ENCODE data around the gene CHST7.

The CHST7 gene

DNA sequence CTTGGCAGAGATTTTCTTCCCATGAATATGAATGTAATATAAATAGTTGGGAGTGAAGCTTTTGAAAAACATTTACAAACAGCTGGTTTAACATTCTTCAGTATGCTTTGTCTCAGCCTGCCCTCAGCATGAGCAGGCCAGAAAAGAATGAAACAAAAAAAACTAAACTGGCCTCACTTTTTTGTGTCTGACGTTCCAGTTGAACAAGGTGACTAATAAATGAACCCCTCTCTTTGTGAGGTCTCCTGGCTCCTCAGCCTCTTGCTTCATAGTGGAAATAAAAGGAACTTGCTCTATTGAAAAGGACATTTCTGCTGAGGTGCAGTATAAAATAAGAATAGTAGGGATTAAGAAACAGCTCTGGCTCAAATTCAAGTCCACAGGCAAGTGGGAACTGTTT, 9.4 kb downstream of the CHST7 start:
- DNase-seq (ENCODE audit: low read depth), result no peak
- no peak for TF ChIP-seq POLR2A (IDR thresholded peaks at IDR 0.05; ENCODE audit: extremely low read depth, insufficient read length)
- no peak for TF ChIP-seq MYC (IDR thresholded peaks at IDR 0.05; ENCODE audit: low read depth, low read length)
- H3K4me3 ChIP-seq (ENCODE audit: low read depth, low read length), result no peak overlapping the region

DNA sequence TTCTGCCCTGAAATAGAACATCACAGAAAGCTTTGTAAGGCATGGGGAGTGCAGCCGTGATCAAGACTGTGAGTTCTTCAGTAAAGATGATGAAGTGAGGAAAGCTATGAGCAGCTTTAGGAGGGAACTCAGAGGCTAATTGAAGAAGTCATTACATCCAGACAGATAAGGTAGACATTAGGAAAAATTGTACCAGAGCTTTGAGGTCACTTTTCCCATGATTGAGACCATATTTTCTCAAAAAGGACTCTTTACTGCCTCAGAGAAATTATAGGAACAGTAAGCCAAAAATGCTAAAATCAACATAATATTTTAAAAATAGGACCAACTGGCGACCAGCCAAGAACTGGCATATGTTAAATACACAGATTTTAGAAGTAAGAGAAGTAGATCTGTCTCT, 11.2 kb downstream of the CHST7 start:
- TF ChIP-seq, protein P1, sequence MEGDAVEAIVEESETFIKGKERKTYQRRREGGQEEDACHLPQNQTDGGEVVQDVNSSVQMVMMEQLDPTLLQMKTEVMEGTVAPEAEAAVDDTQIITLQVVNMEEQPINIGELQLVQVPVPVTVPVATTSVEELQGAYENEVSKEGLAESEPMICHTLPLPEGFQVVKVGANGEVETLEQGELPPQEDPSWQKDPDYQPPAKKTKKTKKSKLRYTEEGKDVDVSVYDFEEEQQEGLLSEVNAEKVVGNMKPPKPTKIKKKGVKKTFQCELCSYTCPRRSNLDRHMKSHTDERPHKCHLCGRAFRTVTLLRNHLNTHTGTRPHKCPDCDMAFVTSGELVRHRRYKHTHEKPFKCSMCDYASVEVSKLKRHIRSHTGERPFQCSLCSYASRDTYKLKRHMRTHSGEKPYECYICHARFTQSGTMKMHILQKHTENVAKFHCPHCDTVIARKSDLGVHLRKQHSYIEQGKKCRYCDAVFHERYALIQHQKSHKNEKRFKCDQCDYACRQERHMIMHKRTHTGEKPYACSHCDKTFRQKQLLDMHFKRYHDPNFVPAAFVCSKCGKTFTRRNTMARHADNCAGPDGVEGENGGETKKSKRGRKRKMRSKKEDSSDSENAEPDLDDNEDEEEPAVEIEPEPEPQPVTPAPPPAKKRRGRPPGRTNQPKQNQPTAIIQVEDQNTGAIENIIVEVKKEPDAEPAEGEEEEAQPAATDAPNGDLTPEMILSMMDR (IDR thresholded peaks at IDR 0.05; ENCODE audit: low read depth, low read length), result no peak
- TF ChIP-seq MYC (IDR thresholded peaks at IDR 0.05; ENCODE audit: low read depth, low read length) (no peak), POLR2A (IDR thresholded peaks at IDR 0.05; ENCODE audit: extremely low read depth, insufficient read length) (no peak)
- TF ChIP-seq, protein P2, sequence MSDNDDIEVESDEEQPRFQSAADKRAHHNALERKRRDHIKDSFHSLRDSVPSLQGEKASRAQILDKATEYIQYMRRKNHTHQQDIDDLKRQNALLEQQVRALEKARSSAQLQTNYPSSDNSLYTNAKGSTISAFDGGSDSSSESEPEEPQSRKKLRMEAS (IDR thresholded peaks at IDR 0.05; ENCODE audit: low read depth, low read length), result no peak
- no peak overlapping the region for H3K4me3 ChIP-seq (ENCODE audit: low read depth, low read length)
- no peak for DNase-seq (ENCODE audit: low read depth)

DNA sequence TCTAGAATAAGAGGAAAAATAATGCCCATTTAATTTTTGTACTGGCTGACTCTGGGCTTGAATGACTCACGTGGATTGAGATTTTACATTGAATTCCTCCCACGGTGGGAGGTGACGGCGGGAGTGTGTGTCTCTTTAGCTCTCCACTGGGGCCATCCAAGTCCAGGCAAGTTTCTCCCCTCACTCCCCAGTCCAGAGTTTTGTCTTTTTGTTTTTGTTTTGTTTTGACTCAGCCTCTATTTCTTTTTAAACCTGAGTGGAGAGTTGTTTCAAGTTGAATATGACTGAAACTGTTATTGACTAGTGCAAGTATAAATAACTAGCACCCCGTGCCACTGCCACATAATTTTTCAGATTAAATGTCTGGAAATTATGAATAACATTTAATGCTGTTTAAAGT, 13.6 kb downstream of the CHST7 start:
- peak; percentile 19 for DNase-seq (ENCODE audit: low read depth)
- TF ChIP-seq, protein P1 (IDR thresholded peaks at IDR 0.05; ENCODE audit: low read depth, low read length), result no peak
- TF ChIP-seq, protein P2 (IDR thresholded peaks at IDR 0.05; ENCODE audit: low read depth, low read length), result no peak
- no peak for TF ChIP-seq POLR2A (IDR thresholded peaks at IDR 0.05; ENCODE audit: extremely low read depth, insufficient read length)
- no peak for TF ChIP-seq MYC (IDR thresholded peaks at IDR 0.05; ENCODE audit: low read depth, low read length)
- no peak overlapping the region for H3K4me3 ChIP-seq (ENCODE audit: low read depth, low read length)

DNA sequence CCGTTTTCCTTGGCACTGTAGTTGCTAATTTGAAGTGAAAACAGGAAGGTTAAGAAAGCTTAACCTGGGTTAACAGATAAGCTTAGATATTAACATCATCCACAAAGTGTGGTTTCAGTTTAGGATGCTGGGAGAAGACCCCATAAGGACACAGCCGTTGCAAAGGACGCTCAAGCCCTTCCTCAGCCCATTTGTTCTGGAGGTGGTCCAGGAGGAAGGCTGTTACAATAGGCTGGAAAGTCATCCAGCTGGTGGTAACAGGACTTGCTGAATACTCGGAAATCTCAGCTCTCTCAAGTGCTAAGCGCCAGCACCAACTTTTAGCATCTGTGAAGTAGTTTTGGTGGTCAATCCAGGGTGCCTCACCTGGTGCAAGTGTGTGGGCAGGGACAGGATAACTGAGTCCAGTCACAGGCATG, 14.2 kb downstream of the CHST7 start:
- H3K4me3 ChIP-seq (ENCODE audit: low read depth, low read length), result no peak overlapping the region
- DNase-seq (ENCODE audit: low read depth), result no peak
- TF ChIP-seq, protein P1 (IDR thresholded peaks at IDR 0.05; ENCODE audit: low read depth, low read length), result no peak
- TF ChIP-seq MYC (IDR thresholded peaks at IDR 0.05; ENCODE audit: low read depth, low read length) (no peak), POLR2A (IDR thresholded peaks at IDR 0.05; ENCODE audit: extremely low read depth, insufficient read length) (no peak)
- TF ChIP-seq, protein P2 (IDR thresholded peaks at IDR 0.05; ENCODE audit: low read depth, low read length), result no peak

DNA sequence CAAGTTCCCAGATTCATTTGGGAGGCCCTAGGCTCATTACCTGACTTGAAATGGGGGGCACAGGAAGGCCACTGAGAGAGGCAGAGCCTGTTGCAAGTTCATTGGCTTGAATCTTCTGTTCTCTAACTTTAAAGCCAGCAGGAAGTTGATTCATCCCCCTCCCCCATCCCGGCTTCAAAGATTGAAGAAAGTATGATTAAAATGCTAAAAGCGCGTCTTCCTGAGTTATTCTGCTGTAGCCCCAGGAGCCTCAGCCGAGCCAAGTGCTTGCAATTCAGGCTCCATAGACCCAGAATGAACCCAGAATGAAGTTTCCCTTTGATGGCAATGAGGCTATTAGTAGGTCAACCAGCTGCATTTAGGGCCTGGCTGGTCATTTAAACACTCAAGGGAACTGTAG, 14.7 kb downstream of the CHST7 start:
- TF ChIP-seq, protein P1 (IDR thresholded peaks at IDR 0.05; ENCODE audit: low read depth, low read length), result no peak
- TF ChIP-seq MYC (IDR thresholded peaks at IDR 0.05; ENCODE audit: low read depth, low read length), result no peak
- peak; percentile 48 for DNase-seq (ENCODE audit: low read depth)
- no peak overlapping the region for H3K4me3 ChIP-seq (ENCODE audit: low read depth, low read length)

DNA sequence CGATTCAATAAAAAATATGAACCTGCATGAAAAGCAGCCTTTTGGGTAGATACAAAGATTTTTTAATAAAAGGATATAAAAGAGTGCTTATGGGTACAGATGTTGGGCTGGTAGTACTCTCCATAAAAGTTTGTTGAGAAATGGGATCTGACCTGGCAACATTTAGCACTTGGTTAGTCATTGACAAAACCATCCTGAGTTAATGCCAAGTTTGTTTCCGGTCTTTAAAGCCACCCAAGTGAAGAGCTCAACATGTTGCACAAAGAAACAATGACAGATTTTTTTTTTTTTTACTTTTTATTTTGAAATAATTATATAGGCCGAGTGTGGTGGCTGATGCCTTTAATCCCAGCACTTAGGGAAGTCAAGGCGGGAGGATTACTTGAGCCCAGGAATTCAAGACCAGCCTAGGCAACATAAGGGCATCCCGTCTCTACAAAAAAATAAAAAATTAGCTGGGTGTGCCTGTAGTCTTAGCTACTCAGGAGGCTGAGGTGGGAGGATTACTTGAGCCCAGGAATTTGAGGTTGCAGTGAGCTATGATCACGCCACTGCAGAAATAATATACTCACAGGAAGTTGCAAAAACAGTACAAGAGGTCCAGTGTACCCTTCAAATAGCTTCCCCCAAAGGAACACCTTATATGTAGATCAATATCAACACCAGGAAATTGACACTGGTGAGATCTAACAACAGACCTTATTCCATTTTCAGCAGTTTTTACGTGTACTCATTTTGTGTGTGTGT, 16.6 kb downstream of the CHST7 start:
- DNase-seq (ENCODE audit: low read depth), result no peak
- TF ChIP-seq, protein P2 (IDR thresholded peaks at IDR 0.05; ENCODE audit: low read depth, low read length), result no peak
- TF ChIP-seq POLR2A (IDR thresholded peaks at IDR 0.05; ENCODE audit: extremely low read depth, insufficient read length) (no peak), MYC (IDR thresholded peaks at IDR 0.05; ENCODE audit: low read depth, low read length) (no peak)
- TF ChIP-seq, protein P1 (IDR thresholded peaks at IDR 0.05; ENCODE audit: low read depth, low read length), result no peak
- no peak overlapping the region for H3K4me3 ChIP-seq (ENCODE audit: low read depth, low read length)
